ENCODE results near the gene AUTS2.
"Not testable (repeated sequence)": the region's sequence is repeated elsewhere in the genome, so short reads cannot be mapped to it uniquely, and the experiment has no call there.

Gene AUTS2

DNA sequence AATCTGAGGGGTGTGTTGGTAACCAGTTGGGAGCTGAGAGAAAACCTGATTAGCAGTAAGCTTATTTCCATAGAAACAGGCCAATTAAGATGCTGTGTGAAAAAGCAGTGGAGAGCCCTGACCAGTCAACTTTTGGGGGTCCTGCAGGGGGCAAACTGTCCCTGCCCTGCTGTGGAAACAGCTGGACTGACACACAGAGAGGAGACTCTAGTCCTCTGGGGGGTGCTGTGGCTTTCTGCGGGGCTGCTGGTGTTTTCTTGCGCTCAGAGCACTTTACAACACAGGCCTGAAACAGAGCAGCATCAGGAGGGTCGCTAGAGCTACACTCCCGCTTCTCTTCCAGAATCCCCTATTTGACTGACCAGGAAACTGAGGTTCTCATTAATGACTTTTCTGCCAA lies 986.8 kb downstream of the AUTS2 start:
- H3K4me1 ChIP-seq (ENCODE audit: control insufficient read depth, insufficient read depth, low read length): no peaks in the 10 kb centered on the region
- no peaks in the 10 kb centered on the region for H3K27me3 ChIP-seq (ENCODE audit: control insufficient read depth, insufficient read depth, low read length)
- no peak overlapping the region for H3K4me3 ChIP-seq (ENCODE audit: low read length)
- no peak overlapping the region for H3K9ac ChIP-seq (ENCODE audit: low read length)
- H3K27ac ChIP-seq (ENCODE audit: low read depth, low read length): no peak overlapping the region
- no peaks in the 10 kb centered on the region for H3K36me3 ChIP-seq (ENCODE audit: control insufficient read depth, insufficient read depth, low read length)

DNA sequence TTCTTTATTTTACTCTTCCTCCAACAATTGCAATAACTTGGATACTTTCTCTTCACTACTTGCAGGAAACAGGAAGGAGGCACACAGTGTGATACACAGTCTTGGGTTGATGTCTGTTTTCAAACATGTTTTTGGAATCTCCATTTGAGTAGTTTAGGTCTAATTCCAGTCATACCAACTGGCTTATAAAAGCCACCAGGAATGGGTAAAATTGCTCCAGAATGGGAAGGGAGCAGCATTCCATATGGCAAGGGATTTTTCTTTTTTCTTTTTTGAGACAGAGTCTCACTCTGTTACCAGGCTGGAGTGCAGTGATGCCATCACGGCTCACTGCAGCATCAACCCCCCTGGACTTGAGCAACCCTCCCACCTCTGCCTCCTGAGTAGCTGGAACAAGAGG lies 988.5 kb downstream of the AUTS2 start:
- Histone ChIP-seq H3K36me3 (ENCODE audit: control insufficient read depth, insufficient read depth, low read length) (no peaks in the 10 kb centered on the region), H3K27ac (ENCODE audit: low read depth, low read length) (no peak overlapping the region), H3K27me3 (ENCODE audit: control insufficient read depth, insufficient read depth, low read length) (no peaks in the 10 kb centered on the region), H3K4me3 (ENCODE audit: low read length) (no peak overlapping the region), H3K4me1 (ENCODE audit: control insufficient read depth, insufficient read depth, low read length) (no peaks in the 10 kb centered on the region), H3K9ac (ENCODE audit: low read length) (no peak overlapping the region)

DNA sequence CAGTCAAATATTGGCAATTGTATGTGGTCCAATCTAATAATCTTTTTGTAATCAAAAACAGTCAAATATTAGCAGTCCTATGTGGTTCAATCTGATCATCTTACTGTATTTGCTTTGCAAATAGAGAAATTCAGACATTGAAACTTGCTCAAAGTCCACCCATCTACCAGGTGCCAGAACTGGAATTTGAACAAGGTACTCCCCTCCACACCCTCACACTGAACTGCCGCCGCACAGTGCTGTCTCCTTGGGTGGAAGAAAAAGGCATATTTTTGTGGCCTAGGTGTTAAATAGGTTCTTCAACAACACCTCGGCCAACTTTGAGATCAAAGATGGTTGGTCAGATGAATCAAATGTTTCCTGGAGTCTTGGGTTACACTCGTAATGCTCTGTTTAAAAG lies 989.5 kb downstream of the AUTS2 start:
- Histone ChIP-seq H3K36me3 (ENCODE audit: control insufficient read depth, insufficient read depth, low read length) (no peaks in the 10 kb centered on the region), H3K9ac (ENCODE audit: low read length) (no peak overlapping the region), H3K27me3 (ENCODE audit: control insufficient read depth, insufficient read depth, low read length) (no peaks in the 10 kb centered on the region), H3K4me3 (ENCODE audit: low read length) (no peak overlapping the region), H3K27ac (ENCODE audit: low read depth, low read length) (no peak overlapping the region), H3K4me1 (ENCODE audit: control insufficient read depth, insufficient read depth, low read length) (no peaks in the 10 kb centered on the region)

DNA sequence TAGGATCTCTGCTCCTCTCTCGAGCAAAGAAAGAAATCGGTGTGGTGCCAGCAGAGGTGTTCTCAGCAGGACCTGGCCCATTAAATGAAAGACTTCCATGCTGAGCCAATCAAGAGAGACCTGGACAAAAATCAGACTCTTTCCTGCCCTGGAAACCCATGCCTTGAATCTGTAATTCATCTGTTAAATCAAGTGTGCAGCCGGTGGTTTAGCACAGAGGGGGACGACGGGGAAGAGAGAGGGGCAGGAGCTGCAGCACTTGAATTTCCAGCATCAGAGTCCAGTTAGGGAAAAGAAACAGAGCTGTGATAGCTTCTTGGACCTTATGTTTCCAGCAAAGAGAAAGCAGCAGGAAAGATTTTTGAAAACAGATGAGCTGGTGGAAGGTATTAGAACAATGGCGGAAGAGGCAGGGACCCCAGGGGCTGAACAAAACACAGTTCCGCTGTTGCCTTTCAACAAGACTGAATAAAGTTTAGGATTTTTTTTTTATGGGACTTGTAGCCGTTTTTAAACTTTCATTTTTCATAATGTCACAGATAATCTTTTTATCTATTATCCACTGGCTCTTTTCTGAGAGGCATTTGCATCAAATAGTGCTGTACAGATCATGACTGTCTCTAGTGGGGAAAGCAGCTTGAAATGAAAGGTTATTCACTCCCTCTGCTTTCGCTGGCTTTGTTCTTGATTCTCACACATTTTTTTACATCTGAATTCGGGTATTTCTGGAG lies 990.1 kb downstream of the AUTS2 start:
- H3K4me1 ChIP-seq (ENCODE audit: control insufficient read depth, insufficient read depth, low read length): no peaks in the 10 kb centered on the region
- no peak overlapping the region for H3K27ac ChIP-seq (ENCODE audit: low read depth, low read length)
- H3K36me3 ChIP-seq (ENCODE audit: control insufficient read depth, insufficient read depth, low read length): no peaks in the 10 kb centered on the region
- H3K9ac ChIP-seq (ENCODE audit: low read length): no peak overlapping the region
- H3K27me3 ChIP-seq (ENCODE audit: control insufficient read depth, insufficient read depth, low read length): no peaks in the 10 kb centered on the region
- no peak overlapping the region for H3K4me3 ChIP-seq (ENCODE audit: low read length)

DNA sequence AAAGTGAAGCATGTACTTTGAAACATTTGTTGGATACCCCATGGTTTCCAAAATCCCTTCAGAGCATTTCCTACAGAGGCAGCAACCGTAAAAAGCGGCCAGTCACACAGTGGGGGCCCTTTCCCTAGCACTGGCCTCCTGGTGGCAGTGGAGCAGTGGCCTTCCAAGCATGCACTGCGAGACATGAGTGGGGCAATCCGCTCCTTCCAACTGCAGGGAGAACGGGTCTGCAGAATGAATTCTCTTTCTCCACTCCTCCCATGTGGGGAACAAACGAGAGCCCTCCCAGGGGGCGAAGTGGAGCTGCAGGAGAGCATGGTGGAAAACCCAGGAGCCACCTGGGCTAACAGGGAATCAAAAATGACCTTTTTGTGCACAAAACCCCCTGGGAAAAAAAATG lies 990.7 kb downstream of the AUTS2 start:
- Histone ChIP-seq H3K27ac (ENCODE audit: low read depth, low read length) (no peak overlapping the region), H3K4me1 (ENCODE audit: control insufficient read depth, insufficient read depth, low read length) (no peaks in the 10 kb centered on the region), H3K9ac (ENCODE audit: low read length) (no peak overlapping the region), H3K4me3 (ENCODE audit: low read length) (no peak overlapping the region), H3K27me3 (ENCODE audit: control insufficient read depth, insufficient read depth, low read length) (no peaks in the 10 kb centered on the region), H3K36me3 (ENCODE audit: control insufficient read depth, insufficient read depth, low read length) (no peaks in the 10 kb centered on the region)

DNA sequence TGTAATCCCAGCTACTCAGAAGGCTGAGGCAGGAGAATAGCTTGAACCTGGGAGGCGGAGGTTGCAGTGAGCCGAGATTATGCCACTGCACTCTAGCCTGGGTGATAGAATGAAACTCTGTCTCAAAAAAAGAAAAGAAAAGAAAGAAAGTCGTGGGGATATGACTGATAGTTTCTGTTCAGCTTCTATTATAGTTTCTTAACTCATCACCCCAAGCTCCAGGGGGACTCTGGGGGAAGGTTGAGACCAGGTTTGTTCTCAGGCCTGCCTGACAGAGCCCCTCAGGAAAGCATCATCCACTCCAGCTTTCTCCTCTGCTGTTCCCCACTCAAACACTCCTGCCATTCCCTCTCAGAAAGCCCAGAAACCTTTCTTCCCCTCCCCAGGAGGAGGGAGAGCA lies 991.3 kb downstream of the AUTS2 start:
- Histone ChIP-seq H3K9ac (ENCODE audit: low read length) (no peak overlapping the region), H3K4me3 (ENCODE audit: low read length) (no peak overlapping the region), H3K27ac (ENCODE audit: low read depth, low read length) (no peak overlapping the region)

DNA sequence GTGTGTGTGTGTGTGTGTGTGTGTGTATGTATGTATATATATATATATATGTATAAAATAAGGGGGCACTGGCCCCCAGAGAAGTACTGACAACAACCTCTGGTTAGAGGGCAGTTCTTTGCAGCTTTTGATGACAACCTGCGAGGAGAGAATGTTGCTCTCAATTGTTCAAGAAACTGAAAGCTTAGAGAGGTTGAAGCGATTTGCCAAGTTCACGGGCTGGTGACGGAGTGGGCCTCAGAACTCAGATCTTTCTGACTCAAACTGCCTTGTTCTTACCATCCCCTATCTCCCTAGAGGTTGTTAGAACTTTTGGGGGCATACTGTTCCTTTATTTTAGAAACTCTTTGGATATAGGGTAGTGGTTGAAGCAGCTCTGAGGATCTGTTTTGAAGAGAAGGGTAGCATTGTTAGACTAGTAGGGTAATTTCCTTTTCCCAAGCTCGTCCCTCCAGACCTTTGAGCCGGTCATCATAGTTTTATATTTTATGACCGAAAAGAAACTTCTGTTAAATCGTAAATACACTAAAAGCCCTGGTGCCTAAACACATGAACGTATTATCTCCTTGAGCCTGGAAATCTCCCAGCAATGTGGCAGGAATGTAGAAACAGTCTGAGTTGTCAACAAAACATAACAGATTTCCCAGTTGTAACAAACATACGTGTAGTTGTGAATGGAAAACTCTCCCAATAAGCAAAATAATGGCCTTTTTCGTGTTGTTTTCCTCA lies 992.0 kb downstream of the AUTS2 start:
- Histone ChIP-seq H3K27me3 (ENCODE audit: control insufficient read depth, insufficient read depth, low read length) (no peaks in the 10 kb centered on the region), H3K27ac (ENCODE audit: low read depth, low read length) (no peak overlapping the region), H3K9ac (ENCODE audit: low read length) (no peak overlapping the region), H3K36me3 (ENCODE audit: control insufficient read depth, insufficient read depth, low read length) (no peaks in the 10 kb centered on the region), H3K4me1 (ENCODE audit: control insufficient read depth, insufficient read depth, low read length) (no peaks in the 10 kb centered on the region), H3K4me3 (ENCODE audit: low read length) (no peak overlapping the region)

More for the DNA sequence above, 991.3 kb downstream of the AUTS2 start:
- Histone ChIP-seq H3K4me1 (ENCODE audit: control insufficient read depth, insufficient read depth, low read length) (no peaks in the 10 kb centered on the region), H3K27me3 (ENCODE audit: control insufficient read depth, insufficient read depth, low read length) (no peaks in the 10 kb centered on the region), H3K36me3 (ENCODE audit: control insufficient read depth, insufficient read depth, low read length) (no peaks in the 10 kb centered on the region)

DNA sequence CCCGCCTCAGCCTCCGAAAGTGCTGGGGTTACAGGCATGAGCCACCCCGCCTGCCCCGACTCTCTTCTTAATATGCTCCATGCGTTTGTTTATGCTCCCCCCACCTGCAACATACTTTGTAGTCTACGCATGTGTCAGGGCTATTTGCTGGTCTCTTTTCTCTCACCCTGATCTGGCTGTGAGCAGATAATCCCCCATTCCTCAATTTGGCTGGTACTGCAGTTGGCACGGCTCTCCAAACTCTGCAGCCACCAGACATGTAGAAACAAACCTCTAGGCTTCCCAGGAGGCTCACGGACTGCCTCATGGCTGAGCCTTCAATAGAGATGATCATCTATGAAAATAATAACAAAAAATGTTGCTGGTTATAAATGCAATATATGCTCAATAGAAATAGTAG lies 993.4 kb downstream of the AUTS2 start:
- no peaks in the 10 kb centered on the region for H3K27me3 ChIP-seq (ENCODE audit: control insufficient read depth, insufficient read depth, low read length)
- H3K36me3 ChIP-seq (ENCODE audit: control insufficient read depth, insufficient read depth, low read length): no peaks in the 10 kb centered on the region
- H3K4me1 ChIP-seq (ENCODE audit: control insufficient read depth, insufficient read depth, low read length): no peaks in the 10 kb centered on the region
- H3K9ac ChIP-seq (ENCODE audit: low read length): no peak overlapping the region
- H3K27ac ChIP-seq (ENCODE audit: low read depth, low read length): no peak overlapping the region
- H3K4me3 ChIP-seq (ENCODE audit: low read length): no peak overlapping the region

DNA sequence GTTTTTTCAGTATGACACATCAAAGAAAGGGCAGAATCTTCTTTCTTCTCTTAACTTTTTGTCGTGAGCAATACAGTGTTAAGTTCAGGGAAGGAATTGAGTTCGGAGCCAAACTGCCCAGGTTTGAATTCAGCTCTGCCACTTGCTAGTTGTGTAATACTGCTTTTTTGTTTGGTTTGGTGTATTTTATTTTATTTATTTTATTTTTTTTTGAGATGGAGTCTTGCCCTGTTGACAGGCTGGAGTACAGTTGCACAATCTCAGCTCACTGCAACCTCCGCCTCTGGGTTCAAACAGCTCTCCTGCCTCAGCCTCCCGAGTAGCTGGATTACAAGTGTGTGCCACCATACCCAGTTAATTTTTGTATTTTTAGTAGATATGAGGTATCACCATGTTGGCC lies 993.9 kb downstream of the AUTS2 start:
- Histone ChIP-seq H3K27me3 (ENCODE audit: control insufficient read depth, insufficient read depth, low read length) (no peaks in the 10 kb centered on the region), H3K36me3 (ENCODE audit: control insufficient read depth, insufficient read depth, low read length) (no peaks in the 10 kb centered on the region), H3K9ac (ENCODE audit: low read length) (no peak overlapping the region), H3K27ac (ENCODE audit: low read depth, low read length) (no peak overlapping the region), H3K4me1 (ENCODE audit: control insufficient read depth, insufficient read depth, low read length) (no peaks in the 10 kb centered on the region), H3K4me3 (ENCODE audit: low read length) (no peak overlapping the region)

DNA sequence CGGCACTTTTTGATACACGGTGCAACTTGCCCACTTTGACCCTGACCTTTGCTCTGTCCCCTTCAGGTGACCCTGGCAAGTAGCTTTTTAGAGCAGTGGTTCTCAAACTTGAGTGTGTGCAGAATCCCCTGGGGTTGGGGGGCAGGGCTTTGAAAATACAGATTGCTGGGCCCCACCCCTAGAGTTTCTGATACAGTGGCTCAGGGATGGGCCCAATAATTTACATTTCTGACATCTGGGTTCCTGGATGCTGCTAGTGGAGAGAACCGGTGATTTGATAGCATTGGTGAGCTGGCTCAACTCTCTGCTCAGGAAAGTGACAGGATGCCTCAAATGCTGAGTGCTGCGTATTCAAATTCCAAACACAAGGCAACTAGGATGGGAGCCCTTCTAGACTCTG lies 995.9 kb downstream of the AUTS2 start:
- Histone ChIP-seq H3K4me3 (ENCODE audit: low read length) (no peak overlapping the region), H3K9ac (ENCODE audit: low read length) (no peak overlapping the region), H3K4me1 (ENCODE audit: control insufficient read depth, insufficient read depth, low read length) (no peaks in the 10 kb centered on the region), H3K27me3 (ENCODE audit: control insufficient read depth, insufficient read depth, low read length) (no peaks in the 10 kb centered on the region), H3K36me3 (ENCODE audit: control insufficient read depth, insufficient read depth, low read length) (no peaks in the 10 kb centered on the region), H3K27ac (ENCODE audit: low read depth, low read length) (no peak overlapping the region)

DNA sequence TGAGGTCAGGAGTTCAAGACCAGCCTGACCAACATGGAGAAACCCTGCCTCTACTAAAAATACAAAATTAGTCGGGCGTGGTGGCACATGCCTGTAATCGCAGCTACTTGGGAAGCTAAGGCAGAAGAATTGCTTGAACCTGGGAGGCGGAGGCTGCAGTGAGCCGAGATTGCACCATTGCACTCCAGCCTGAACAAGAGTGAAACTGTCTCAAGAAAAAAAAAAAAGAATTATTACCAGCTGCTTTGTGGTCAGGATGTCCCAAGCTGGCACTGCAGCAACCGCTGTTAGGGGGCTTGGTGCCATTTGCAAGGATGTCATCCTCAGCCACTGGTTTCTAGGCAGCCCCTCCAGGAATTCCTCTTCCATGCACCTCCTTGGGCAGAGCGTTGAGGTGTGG lies 996.6 kb downstream of the AUTS2 start:
- not testable (repeated sequence) for H3K27ac ChIP-seq (ENCODE audit: low read depth, low read length); H3K36me3 ChIP-seq (ENCODE audit: control insufficient read depth, insufficient read depth, low read length); H3K27me3 ChIP-seq (ENCODE audit: control insufficient read depth, insufficient read depth, low read length); H3K9ac ChIP-seq (ENCODE audit: low read length); H3K4me1 ChIP-seq (ENCODE audit: control insufficient read depth, insufficient read depth, low read length); H3K4me3 ChIP-seq (ENCODE audit: low read length)

DNA sequence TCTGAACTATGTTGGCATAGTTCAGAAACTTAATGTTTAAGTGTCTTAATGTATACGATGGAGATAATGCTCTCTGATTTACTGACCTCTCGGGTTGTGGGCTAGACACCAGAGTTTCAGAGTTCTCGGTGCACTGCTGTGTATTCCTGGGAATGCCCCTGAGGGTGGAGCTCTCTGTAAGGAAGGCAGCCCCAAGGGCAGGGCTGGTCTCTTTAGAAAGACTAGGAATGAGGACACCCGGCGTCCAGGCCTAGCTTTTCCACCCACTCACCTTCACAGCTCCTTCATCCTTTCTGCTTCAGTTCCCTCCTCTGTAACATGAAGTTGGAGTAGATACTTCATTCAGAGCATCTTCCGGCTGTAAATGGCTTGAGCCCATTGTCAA lies 997.1 kb downstream of the AUTS2 start:
- Histone ChIP-seq H3K27ac (ENCODE audit: low read depth, low read length) (no peak overlapping the region), H3K9ac (ENCODE audit: low read length) (no peak overlapping the region), H3K4me3 (ENCODE audit: low read length) (peak overlapping the region; percentile 56), H3K4me1 (ENCODE audit: control insufficient read depth, insufficient read depth, low read length) (no peaks in the 10 kb centered on the region), H3K36me3 (ENCODE audit: control insufficient read depth, insufficient read depth, low read length) (no peaks in the 10 kb centered on the region), H3K27me3 (ENCODE audit: control insufficient read depth, insufficient read depth, low read length) (no peaks in the 10 kb centered on the region)

All from rectal smooth muscle tissue (tissue), 1 donor.